ENCODE data around the gene RAB43.
"Not testable (repeated sequence)": the region's sequence is repeated elsewhere in the genome, so short reads cannot be mapped to it uniquely, and the experiment has no call there.

The RAB43 gene

GRCh38 chr3:129121792-129122411 is at the start of gene RAB43:
TSS of gene RAB43 (minus strand) at chr3:129121804. CDS start at chr3:129121489, 315 bp downstream.
- peak; percentile 77 for DNase-seq

GRCh38 chr3:129166579-129167332 is 45.2 kb upstream of the RAB43 start:
- no peak for DNase-seq

- DNase-seq = not testable (repeated sequence)
Measured at GRCh38 chr3:129165594-129165993, 44.0 kb upstream of the RAB43 start.

GRCh38 chr3:129164500-129164899 is 42.9 kb upstream of the RAB43 start:
- no peak for DNase-seq

GRCh38 chr3:129162729-129163579 is 41.4 kb upstream of the RAB43 start:
- DNase-seq = no peak

GRCh38 chr3:129161860-129162271 is 40.3 kb upstream of the RAB43 start:
- DNase-seq = no peak

- peak; percentile 90 for DNase-seq
Measured at GRCh38 chr3:129160891-129161859, 39.6 kb upstream of the RAB43 start, which contains the start of gene ISY1. TSS of gene ISY1 (minus strand) at chr3:129161063. CDS start at chr3:129160975, 88 bp downstream.

GRCh38 chr3:129144786-129145185 is 23.2 kb upstream of the RAB43 start:
- no peak for DNase-seq

GRCh38 chr3:129141011-129141410 is 19.4 kb upstream of the RAB43 start:
- not testable (repeated sequence) for DNase-seq

- no peak for DNase-seq
Measured at GRCh38 chr3:129139911-129140310, 18.3 kb upstream of the RAB43 start.

GRCh38 chr3:129136275-129136674 is 14.7 kb upstream of the RAB43 start:
- DNase-seq = not testable (repeated sequence)

GRCh38 chr3:129132097-129132866 is 10.7 kb upstream of the RAB43 start:
- DNase-seq = no peak

- no peak for DNase-seq
Measured at GRCh38 chr3:129131465-129132088, 10.0 kb upstream of the RAB43 start.

- DNase-seq = no peak
Measured at GRCh38 chr3:129130291-129130813, 8.7 kb upstream of the RAB43 start.

GRCh38 chr3:129128357-129129155 is 7.0 kb upstream of the RAB43 start:
- no peak for DNase-seq

GRCh38 chr3:129126726-129127280 is 5.2 kb upstream of the RAB43 start:
- no peak for DNase-seq

- DNase-seq = no peak
Measured at GRCh38 chr3:129123314-129124060, 1.9 kb upstream of the RAB43 start.

GRCh38 chr3:129122412-129123011 is 908 bp upstream of the RAB43 start:
- DNase-seq = no peak
